Measurements from ENCODE around the gene SLC41A2. TPM values are rescaled to one million over a fixed set of nuclear protein-coding genes. Genes with fewer than 3 reads are reported as not detected.
"Not testable (repeated sequence)": the region's sequence is repeated elsewhere in the genome, so short reads cannot be mapped to it uniquely, and the experiment has no call there.

Gene SLC41A2
- total and polyA plus RNA-seq, 9 of the 15 experiments (the other 6 are each of a cell fraction or from before 2014, with no cell fraction given) = 0.01 to 0.89 (median 0.16) TPM; not detected in 1

GRCh38 chr12:104951759-104952509, 6.2 kb downstream of the SLC41A2 start (continued):
- no peak for TF ChIP-seq POLR2AphosphoS5 (IDR thresholded peaks at IDR 0.05; ENCODE audit: control insufficient read depth, insufficient read depth, low read depth, low read length)

DNA sequence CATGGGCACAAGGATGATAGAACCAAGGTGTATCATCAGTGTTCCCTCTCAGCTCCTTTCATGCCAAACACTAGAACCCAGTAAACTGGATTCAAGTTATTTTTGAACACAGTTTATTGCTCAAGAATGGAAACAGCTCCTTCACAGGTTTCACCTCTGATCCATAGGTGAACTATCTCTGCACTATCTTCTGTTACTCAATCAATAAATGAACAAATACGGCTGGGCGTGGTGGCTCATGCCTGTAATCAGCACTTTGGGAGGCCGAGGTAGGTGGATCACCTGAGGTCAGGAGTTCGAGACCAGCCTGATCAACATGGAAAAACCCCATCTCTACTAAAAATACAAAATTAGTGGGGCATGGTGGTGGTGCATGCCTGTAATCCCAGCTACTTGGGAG, 9.4 kb downstream of the SLC41A2 start:
- BruUV-seq (replicated peaks); H3K4me3 ChIP-seq; H3K27ac ChIP-seq (ENCODE audit: extremely low read depth, low read depth, low read length); H3K9me3 ChIP-seq (replicated peaks; ENCODE audit: control insufficient read depth, insufficient read depth, low read depth, low read length); DNase-seq (ENCODE audit: extremely low read depth in 1 of 4, low spot score in 3 of 4); FAIRE-seq; ATAC-seq; H3K36me3 ChIP-seq (ENCODE audit: control insufficient read depth, insufficient read depth, low read length); intact Hi-C loops (cut with micrococcal nuclease); H3K79me2 ChIP-seq (ENCODE audit: control insufficient read depth, insufficient read depth, low read length); H3K4me1 ChIP-seq (replicated peaks in 1 of 2; ENCODE audit: control insufficient read depth in 2 of 2, insufficient read depth in 2 of 2, low read length in 2 of 2); H3K9ac ChIP-seq (ENCODE audit: insufficient read depth in 1 of 2, low read depth in 2 of 2, low read length in 2 of 2); H4K20me1 ChIP-seq (replicated peaks; ENCODE audit: control insufficient read depth, insufficient read depth, low read length); H2AFZ ChIP-seq (ENCODE audit: low read depth, low read length); in situ Hi-C loops (cut with MboI); CTCF ChIA-PET (ENCODE audit: low intra/inter-chr PET ratio); H3K9me1 ChIP-seq (ENCODE audit: control insufficient read depth, insufficient read depth, low read length); H3K4me2 ChIP-seq (ENCODE audit: insufficient read depth, low read length); POLR2A ChIA-PET: not testable (repeated sequence)
- WGBS (ENCODE audit: insufficient coverage, low coverage, missing lambda C conversion rate) = 0% methylated on average over 4 of the region's 4 CpGs
- H3K27me3 ChIP-seq (ENCODE audit: control insufficient read depth in 2 of 2, insufficient read depth in 2 of 2, low read length in 2 of 2) = peaks cover 13 to 23% of the 10 kb centered on the region in 2 experiments

DNA sequence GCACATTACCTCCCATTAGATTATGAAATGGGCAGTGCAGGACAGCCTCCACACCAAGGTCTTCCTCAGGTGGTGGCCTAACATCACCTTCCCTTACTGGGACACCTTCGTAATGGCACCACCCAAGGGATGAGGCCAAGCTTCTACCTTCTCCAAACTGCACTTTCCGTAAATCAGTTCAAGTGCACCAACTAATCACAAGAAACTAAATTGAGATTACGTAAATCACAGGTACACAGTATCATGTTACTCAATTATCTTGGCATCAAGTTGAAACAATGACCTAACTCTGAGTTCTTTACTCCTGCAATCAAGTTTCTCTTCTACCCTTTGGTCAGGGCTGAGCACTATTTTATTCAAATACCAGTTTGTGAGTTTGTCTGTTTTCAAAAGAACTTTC, 13.8 kb downstream of the SLC41A2 start:
- no peak for FAIRE-seq
- POLR2A ChIA-PET = no interaction called here

DNA sequence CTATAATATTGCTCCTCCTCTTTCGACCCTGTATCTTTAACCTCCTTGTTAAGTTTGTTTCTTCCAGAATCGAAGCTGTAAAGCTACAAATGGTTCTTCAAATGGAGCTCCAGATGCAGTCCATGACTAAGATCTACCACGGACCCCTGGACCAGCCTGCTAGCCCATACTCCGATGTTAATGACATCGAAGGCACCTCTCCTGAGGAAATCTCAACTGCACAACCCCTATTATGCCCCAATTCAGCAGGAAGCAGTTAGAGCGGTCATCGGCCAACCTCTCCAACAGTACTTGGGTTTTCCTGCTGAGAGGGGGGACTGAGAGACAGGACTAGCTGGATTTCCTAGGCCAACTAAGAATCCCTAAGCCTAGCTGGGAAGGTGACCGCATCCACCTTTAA, 14.7 kb downstream of the SLC41A2 start:
- H3K27ac ChIP-seq (ENCODE audit: extremely low read depth, low read depth, low read length); FAIRE-seq; H3K36me3 ChIP-seq (ENCODE audit: control insufficient read depth, insufficient read depth, low read length); H3K9ac ChIP-seq (ENCODE audit: insufficient read depth in 1 of 2, low read depth in 2 of 2, low read length in 2 of 2); H3K4me3 ChIP-seq; H3K9me3 ChIP-seq (replicated peaks; ENCODE audit: control insufficient read depth, insufficient read depth, low read depth, low read length); H3K9me1 ChIP-seq (ENCODE audit: control insufficient read depth, insufficient read depth, low read length); CTCF ChIA-PET (ENCODE audit: low intra/inter-chr PET ratio); DNase-seq (ENCODE audit: extremely low read depth in 1 of 4, low spot score in 3 of 4); H3K4me1 ChIP-seq (replicated peaks in 1 of 2; ENCODE audit: control insufficient read depth in 2 of 2, insufficient read depth in 2 of 2, low read length in 2 of 2); H4K20me1 ChIP-seq (replicated peaks; ENCODE audit: control insufficient read depth, insufficient read depth, low read length); POLR2A ChIA-PET; in situ Hi-C loops (cut with MboI); H2AFZ ChIP-seq (ENCODE audit: low read depth, low read length); BruUV-seq (replicated peaks); H3K79me2 ChIP-seq (ENCODE audit: control insufficient read depth, insufficient read depth, low read length); H3K4me2 ChIP-seq (ENCODE audit: insufficient read depth, low read length); ATAC-seq; intact Hi-C loops (cut with micrococcal nuclease): not testable (repeated sequence)
- peaks cover 13 to 15% of the 10 kb centered on the region in 2 experiments; a peak in 4 of 5 replicates for H3K27me3 ChIP-seq (ENCODE audit: control insufficient read depth in 2 of 2, insufficient read depth in 2 of 2, low read length in 2 of 2)
- 0% methylated on average over 8 of the region's 8 CpGs for WGBS (ENCODE audit: insufficient coverage, low coverage, missing lambda C conversion rate)

More for the DNA sequence above, 13.8 kb downstream of the SLC41A2 start:
- 7% methylated on average over 3 of the region's 3 CpGs for WGBS (ENCODE audit: insufficient coverage, low coverage, missing lambda C conversion rate)
- Histone ChIP-seq H3K36me3 (ENCODE audit: control insufficient read depth, insufficient read depth, low read length) (no peaks in the 10 kb centered on the region), H3K27ac (ENCODE audit: extremely low read depth, low read depth, low read length) (no peak overlapping the region), H3K9me1 (ENCODE audit: control insufficient read depth, insufficient read depth, low read length) (no peaks in the 10 kb centered on the region), H3K9me3 (replicated peaks; ENCODE audit: control insufficient read depth, insufficient read depth, low read depth, low read length) (no peaks in the 10 kb centered on the region; the same call in 1 of the 2 replicates), H2AFZ (ENCODE audit: low read depth, low read length) (no peak overlapping the region), H3K27me3 (ENCODE audit: control insufficient read depth in 2 of 2, insufficient read depth in 2 of 2, low read length in 2 of 2) (peaks cover 11 to 21% of the 10 kb centered on the region in 2 experiments), H3K4me3 (no peak overlapping the region), H3K9ac (ENCODE audit: insufficient read depth in 1 of 2, low read depth in 2 of 2, low read length in 2 of 2) (no peak overlapping the region), H3K4me2 (ENCODE audit: insufficient read depth, low read length) (no peak overlapping the region), H3K4me1 (replicated peaks in 1 of 2; ENCODE audit: control insufficient read depth in 2 of 2, insufficient read depth in 2 of 2, low read length in 2 of 2) (no peaks in the 10 kb centered on the region), H4K20me1 (replicated peaks; ENCODE audit: control insufficient read depth, insufficient read depth, low read length) (no peaks in the 10 kb centered on the region), H3K79me2 (ENCODE audit: control insufficient read depth, insufficient read depth, low read length) (no peaks in the 10 kb centered on the region)
- in situ Hi-C loops (cut with MboI) = no loop called here
- CTCF ChIA-PET (ENCODE audit: low intra/inter-chr PET ratio) = no interaction called here
- TF ChIP-seq KDM1A (IDR thresholded peaks at IDR 0.05) = peak in 1 of 2 experiments; percentile 19; a peak in 1 of 4 replicates
- no peak for TF ChIP-seq CBFA2T3 (IDR thresholded peaks at IDR 0.05)
- ATAC-seq (no peak), DNase-seq (ENCODE audit: extremely low read depth in 1 of 4, low spot score in 3 of 4) (no peak)
- intact Hi-C loops (cut with micrococcal nuclease) = no loop called here
- no TSS peak for BruUV-seq (replicated peaks)

All from K562 (cell line).